Activated CD8-positive, alpha-beta memory T cell treated with anti-CD3 and anti-CD28 coated beads, Interleukin-2, amount 50 U/mL, for 24 hours (primary cell): ENCODE results near the gene EIF2S1.
"Not testable (repeated sequence)": the region's sequence is repeated elsewhere in the genome, so short reads cannot be mapped to it uniquely, and the experiment has no call there.

ENCODE experiments used
- DNase-seq: peaks from one replicate; pipeline ENCODE4 v3.0.0-alpha.2; 2020; ENCODE audit errors: extremely low read depth

EIF2S1 gene

GRCh38 chr14:67411370-67411769 lies 51.2 kb downstream of the EIF2S1 start:
- DNase-seq = no peak

GRCh38 chr14:67411820-67412421 lies 51.8 kb downstream of the EIF2S1 start, which contains the start of gene PLEK2:
PLEK2 (minus strand) TSS chr14:67412165; CDS start chr14:67412059, 106 bp downstream.
- DNase-seq = no peak

GRCh38 chr14:67413806-67414769 lies 54.0 kb downstream of the EIF2S1 start:
- peak; percentile 25 for DNase-seq

- not testable (repeated sequence) for DNase-seq
Observed at GRCh38 chr14:67415610-67416009, 55.5 kb downstream of the EIF2S1 start.

GRCh38 chr14:67416085-67416484 lies 56.0 kb downstream of the EIF2S1 start:
- DNase-seq = no peak

- DNase-seq = no peak
Observed at GRCh38 chr14:67416810-67417209, 56.7 kb downstream of the EIF2S1 start.

- DNase-seq = no peak
Observed at GRCh38 chr14:67417633-67418032, 57.5 kb downstream of the EIF2S1 start.

- no peak for DNase-seq
Observed at GRCh38 chr14:67418401-67419191, 58.5 kb downstream of the EIF2S1 start.

GRCh38 chr14:67420102-67420739 lies 60.1 kb downstream of the EIF2S1 start:
- no peak for DNase-seq

GRCh38 chr14:67421356-67422224 lies 61.5 kb downstream of the EIF2S1 start:
- DNase-seq = no peak

GRCh38 chr14:67423424-67423823 lies 63.3 kb downstream of the EIF2S1 start:
- DNase-seq = no peak

- no peak for DNase-seq
Observed at GRCh38 chr14:67424539-67424938, 64.4 kb downstream of the EIF2S1 start.

GRCh38 chr14:67425608-67426007 lies 65.5 kb downstream of the EIF2S1 start:
- DNase-seq = no peak

- no peak for DNase-seq
Observed at GRCh38 chr14:67426161-67426560, 66.0 kb downstream of the EIF2S1 start.

- DNase-seq = peak; percentile 28
Observed at GRCh38 chr14:67426983-67427606, 67.0 kb downstream of the EIF2S1 start.

GRCh38 chr14:67428501-67429031 lies 68.4 kb downstream of the EIF2S1 start:
- DNase-seq = no peak

- DNase-seq = no peak
Observed at GRCh38 chr14:67429510-67430205, 69.5 kb downstream of the EIF2S1 start.

- DNase-seq = no peak
Observed at GRCh38 chr14:67432050-67432564, 72.0 kb downstream of the EIF2S1 start.

- no peak for DNase-seq
Observed at GRCh38 chr14:67435603-67436002, 75.5 kb downstream of the EIF2S1 start.
